ENCODE measurements around the gene NUDT9. TPM values are rescaled to one million over a fixed set of nuclear protein-coding genes. Genes with fewer than 3 reads are reported as not detected.
"Not testable (repeated sequence)": the region's sequence is repeated elsewhere in the genome, so short reads cannot be mapped to it uniquely, and the experiment has no call there.

NUDT9 gene
- total RNA-seq, 1 experiment from 2014 or later: 11.3 TPM

DNA sequence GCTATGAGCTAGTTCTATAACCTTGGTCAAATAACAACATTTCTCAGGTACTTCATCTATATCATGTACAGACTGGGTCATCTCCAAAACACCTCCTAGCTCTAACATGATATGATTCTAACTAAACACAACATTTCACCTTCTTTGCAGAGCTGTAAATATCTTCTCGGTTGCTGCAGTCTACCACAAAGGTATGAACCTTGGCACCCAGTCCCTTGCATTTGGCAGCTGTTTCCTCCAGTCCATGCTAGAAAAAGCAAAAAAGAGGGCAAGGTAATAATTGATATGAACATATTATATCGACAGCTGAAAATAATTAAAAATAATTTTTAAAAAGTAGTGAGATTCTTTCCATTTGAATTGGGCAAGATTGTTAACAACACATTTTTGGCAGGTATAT lies 40.3 kb upstream of the NUDT9 start:
- TF ChIP-seq EZH2 (IDR thresholded peaks at IDR 0.05; ENCODE audit: borderline replicate concordance, low read depth, low read length, poor library complexity, severe bottlenecking): no peak
- no TSS peak for BruUV-seq (replicated peaks)

GRCh38 chr4:87382931-87383330 lies 39.4 kb upstream of the NUDT9 start:
- H3K9me3 ChIP-seq (ENCODE audit: low read depth, low read length, poor library complexity, severe bottlenecking): no peaks in the 10 kb centered on the region
- no peaks in the 10 kb centered on the region for H3K27me3 ChIP-seq (replicated peaks; ENCODE audit: insufficient read depth, low read depth, low read length, poor library complexity)
- H3K27ac ChIP-seq (ENCODE audit: low read depth, low read length, poor library complexity, severe bottlenecking): no peak overlapping the region
- no peak for DNase-seq (ENCODE audit: low spot score)
- no peak overlapping the region for H3K4me3 ChIP-seq (ENCODE audit: low read depth, low read length, poor library complexity, severe bottlenecking)
- intact Hi-C loops (cut with micrococcal nuclease; ENCODE audit: unreplicated experiment): no loop called here
- TF ChIP-seq CTCF (conservative IDR thresholded peaks at IDR 0.05; ENCODE audit: low read depth, low read length) (no peak), EZH2 (IDR thresholded peaks at IDR 0.05; ENCODE audit: borderline replicate concordance, low read depth, low read length, poor library complexity, severe bottlenecking) (no peak)
- BruUV-seq (replicated peaks): no TSS peak
- ChIA-PET CTCF (no interaction called here), POLR2A (ENCODE audit: low non-redundant PET) (no interaction called here)
- H3K36me3 ChIP-seq (ENCODE audit: insufficient read depth, low read length, poor library complexity, severe bottlenecking): no peaks in the 10 kb centered on the region
- H3K4me1 ChIP-seq (ENCODE audit: insufficient read depth, low read length, poor library complexity, severe bottlenecking): no peaks in the 10 kb centered on the region

More for the DNA sequence above, 40.3 kb upstream of the NUDT9 start:
- no peaks in the 10 kb centered on the region for H3K4me1 ChIP-seq (ENCODE audit: insufficient read depth, low read length, poor library complexity, severe bottlenecking)
- intact Hi-C loops (cut with micrococcal nuclease; ENCODE audit: unreplicated experiment): no loop called here
- CTCF ChIA-PET: no interaction called here
- H3K36me3 ChIP-seq (ENCODE audit: insufficient read depth, low read length, poor library complexity, severe bottlenecking): no peaks in the 10 kb centered on the region
- H3K9me3 ChIP-seq (ENCODE audit: low read depth, low read length, poor library complexity, severe bottlenecking): no peaks in the 10 kb centered on the region
- DNase-seq (ENCODE audit: low spot score): no peak
- POLR2A ChIA-PET (ENCODE audit: low non-redundant PET): no interaction called here
- H3K27me3 ChIP-seq (replicated peaks; ENCODE audit: insufficient read depth, low read depth, low read length, poor library complexity): no peaks in the 10 kb centered on the region
- no peak overlapping the region for H3K27ac ChIP-seq (ENCODE audit: low read depth, low read length, poor library complexity, severe bottlenecking)
- no peak overlapping the region for H3K4me3 ChIP-seq (ENCODE audit: low read depth, low read length, poor library complexity, severe bottlenecking)

DNA sequence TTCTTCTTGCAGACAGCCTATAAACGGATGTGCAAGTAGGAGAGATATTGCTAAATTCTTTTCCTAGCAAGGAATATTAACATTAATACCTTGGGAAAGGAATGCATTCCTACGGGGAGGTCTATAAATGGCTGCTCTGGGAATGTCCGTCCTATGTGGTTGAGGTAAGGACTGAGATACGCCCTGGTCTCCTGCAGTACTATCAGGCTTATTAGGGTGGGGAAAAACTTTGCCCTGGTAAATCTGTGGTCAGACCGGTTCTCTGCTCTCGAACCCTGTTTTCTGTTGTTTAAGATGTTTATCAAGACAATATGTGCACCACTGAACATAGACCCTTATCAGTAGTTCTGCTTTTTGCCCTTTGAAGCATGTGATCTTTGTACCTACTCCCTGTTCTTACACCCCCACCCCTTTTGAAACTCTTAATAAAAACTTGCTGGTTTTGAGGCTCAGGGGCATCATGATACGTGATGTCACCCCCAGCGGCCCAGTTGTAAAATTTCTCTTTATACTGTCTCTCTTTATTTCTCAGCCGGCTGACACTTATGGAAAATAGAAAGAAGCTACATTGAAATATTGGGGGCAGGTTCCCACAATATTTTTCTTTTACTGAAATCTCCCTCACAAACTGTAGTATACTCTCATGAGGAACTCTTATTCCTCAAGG lies 37.8 kb upstream of the NUDT9 start:
- H3K27me3 ChIP-seq (replicated peaks; ENCODE audit: insufficient read depth, low read depth, low read length, poor library complexity); H3K27ac ChIP-seq (ENCODE audit: low read depth, low read length, poor library complexity, severe bottlenecking); POLR2A ChIA-PET (ENCODE audit: low non-redundant PET); H3K4me3 ChIP-seq (ENCODE audit: low read depth, low read length, poor library complexity, severe bottlenecking); H3K9me3 ChIP-seq (ENCODE audit: low read depth, low read length, poor library complexity, severe bottlenecking); BruUV-seq (replicated peaks); H3K36me3 ChIP-seq (ENCODE audit: insufficient read depth, low read length, poor library complexity, severe bottlenecking); H3K4me1 ChIP-seq (ENCODE audit: insufficient read depth, low read length, poor library complexity, severe bottlenecking); intact Hi-C loops (cut with micrococcal nuclease; ENCODE audit: unreplicated experiment); DNase-seq (ENCODE audit: low spot score); CTCF ChIA-PET: not testable (repeated sequence)

GRCh38 chr4:87387237-87387636 lies 35.1 kb upstream of the NUDT9 start:
- POLR2A ChIA-PET (ENCODE audit: low non-redundant PET): no interaction called here
- CTCF ChIA-PET: no interaction called here
- no TSS peak for BruUV-seq (replicated peaks)

More at GRCh38 chr4:87387237-87387636, 35.1 kb upstream of the NUDT9 start:
- intact Hi-C loops (cut with micrococcal nuclease; ENCODE audit: unreplicated experiment): no loop called here
- no peak for DNase-seq (ENCODE audit: low spot score)
- H3K4me3 ChIP-seq (ENCODE audit: low read depth, low read length, poor library complexity, severe bottlenecking): no peak overlapping the region
- H3K9me3 ChIP-seq (ENCODE audit: low read depth, low read length, poor library complexity, severe bottlenecking): no peaks in the 10 kb centered on the region
- H3K27me3 ChIP-seq (replicated peaks; ENCODE audit: insufficient read depth, low read depth, low read length, poor library complexity): no peaks in the 10 kb centered on the region
- no peaks in the 10 kb centered on the region for H3K4me1 ChIP-seq (ENCODE audit: insufficient read depth, low read length, poor library complexity, severe bottlenecking)
- TF ChIP-seq CTCF (conservative IDR thresholded peaks at IDR 0.05; ENCODE audit: low read depth, low read length): no peak
- no peak for TF ChIP-seq EZH2 (IDR thresholded peaks at IDR 0.05; ENCODE audit: borderline replicate concordance, low read depth, low read length, poor library complexity, severe bottlenecking)
- H3K36me3 ChIP-seq (ENCODE audit: insufficient read depth, low read length, poor library complexity, severe bottlenecking): no peaks in the 10 kb centered on the region
- no peak overlapping the region for H3K27ac ChIP-seq (ENCODE audit: low read depth, low read length, poor library complexity, severe bottlenecking)
